ENCODE data around the gene NDC80.

NDC80 gene

GRCh38 chr18:2559249-2559648 is 12.1 kb upstream of the NDC80 start:
- DNase-seq: no peak

GRCh38 chr18:2564373-2564772 is 7.0 kb upstream of the NDC80 start:
- no peak for DNase-seq

GRCh38 chr18:2568129-2568528 is 3.2 kb upstream of the NDC80 start:
- no peak for DNase-seq

- DNase-seq: no peak
Measured at GRCh38 chr18:2568605-2569004, 2.8 kb upstream of the NDC80 start.

GRCh38 chr18:2569338-2570207 is 1.8 kb upstream of the NDC80 start:
- no peak for DNase-seq

- DNase-seq: peak; percentile 74
Measured at GRCh38 chr18:2570772-2571199, 571 bp upstream of the NDC80 start.

GRCh38 chr18:2572171-2572569 is 813 bp downstream of the NDC80 start:
- no peak for DNase-seq

- DNase-seq: no peak
Measured at GRCh38 chr18:2572892-2573291, 1.5 kb downstream of the NDC80 start.

GRCh38 chr18:2573408-2573807 is 2.1 kb downstream of the NDC80 start:
- DNase-seq: no peak

- no peak for DNase-seq
Measured at GRCh38 chr18:2587788-2588187, 16.4 kb downstream of the NDC80 start.

GRCh38 chr18:2588666-2589344 is 17.4 kb downstream of the NDC80 start:
- DNase-seq: no peak

- no peak for DNase-seq
Measured at GRCh38 chr18:2589345-2590068, 18.1 kb downstream of the NDC80 start.

GRCh38 chr18:2590303-2590702 is 18.9 kb downstream of the NDC80 start:
- DNase-seq: peak; percentile 15

GRCh38 chr18:2597639-2598038 is 26.3 kb downstream of the NDC80 start:
- peak; percentile 50 for DNase-seq

- DNase-seq: no peak
Measured at GRCh38 chr18:2602844-2603243, 31.5 kb downstream of the NDC80 start.

- DNase-seq: no peak
Measured at GRCh38 chr18:2606335-2606734, 35.0 kb downstream of the NDC80 start.

GRCh38 chr18:2609604-2610003 is 38.2 kb downstream of the NDC80 start:
- no peak for DNase-seq

GRCh38 chr18:2610549-2610948 is 39.2 kb downstream of the NDC80 start:
- no peak for DNase-seq

- no peak for DNase-seq
Measured at GRCh38 chr18:2612996-2613395, 41.6 kb downstream of the NDC80 start.

- no peak for DNase-seq
Measured at GRCh38 chr18:2617401-2617998, 46.1 kb downstream of the NDC80 start.

- no peak for DNase-seq
Measured at GRCh38 chr18:2618009-2618408, 46.7 kb downstream of the NDC80 start.

GRCh38 chr18:2625217-2625616 is 53.9 kb downstream of the NDC80 start:
- DNase-seq: no peak

GRCh38 chr18:2627821-2628276 is 56.5 kb downstream of the NDC80 start:
- no peak for DNase-seq
